ENCODE results near the gene ITGB3BP. TPM values are rescaled to one million over a fixed set of nuclear protein-coding genes. Genes with fewer than 3 reads are reported as not detected.
"Not testable (repeated sequence)": the region's sequence is repeated elsewhere in the genome, so short reads cannot be mapped to it uniquely, and the experiment has no call there.

Gene ITGB3BP
- total RNA-seq, 2 donors from 2014 or later: 13.3 to 20.3 TPM

DNA sequence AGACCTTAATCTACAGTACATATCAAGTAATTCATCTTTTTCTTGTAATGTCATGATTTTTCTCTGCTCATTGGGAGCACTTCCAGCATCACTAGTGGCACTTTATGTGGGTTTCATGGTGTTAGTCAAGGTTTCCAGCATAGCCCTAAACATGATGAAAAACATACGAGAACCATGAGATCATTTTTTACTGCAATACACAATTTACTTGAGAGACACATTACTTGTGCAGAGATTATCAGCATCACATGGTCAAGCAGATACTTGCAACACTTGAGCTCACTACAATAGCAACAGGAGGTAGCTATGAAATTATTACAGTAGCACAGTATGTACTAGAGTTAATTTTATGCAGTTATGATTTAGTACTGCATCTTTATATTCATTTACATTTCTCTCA lies 36.4 kb downstream of the ITGB3BP start:
- ATAC-seq: no peak
- no peak for DNase-seq
- H3K4me1 Mint-ChIP-seq: peaks cover 8% of the 10 kb centered on the region
- H3K36me3 Mint-ChIP-seq (ENCODE audit: low read depth): peaks cover 4% of the 10 kb centered on the region
- no peak overlapping the region for H3K4me3 Mint-ChIP-seq
- no peak overlapping the region for H3K27ac Mint-ChIP-seq
- H3K27me3 Mint-ChIP-seq: no peaks in the 10 kb centered on the region
- no peaks in the 10 kb centered on the region for H3K9me3 ChIP-seq (ENCODE audit: control insufficient read depth, low read length, poor library complexity, severe bottlenecking)

GRCh38 chr1:63480057-63480456 lies 43.0 kb downstream of the ITGB3BP start:
- Mint-ChIP-seq H3K4me3 (no peak overlapping the region), H3K4me1 (peaks cover 5% of the 10 kb centered on the region), H3K27ac (no peak overlapping the region), H3K36me3 (ENCODE audit: low read depth) (peaks cover 4% of the 10 kb centered on the region), H3K27me3 (no peaks in the 10 kb centered on the region)
- H3K9me3 ChIP-seq (ENCODE audit: control insufficient read depth, low read length, poor library complexity, severe bottlenecking): no peaks in the 10 kb centered on the region
- no peak for DNase-seq
- no peak for ATAC-seq

DNA sequence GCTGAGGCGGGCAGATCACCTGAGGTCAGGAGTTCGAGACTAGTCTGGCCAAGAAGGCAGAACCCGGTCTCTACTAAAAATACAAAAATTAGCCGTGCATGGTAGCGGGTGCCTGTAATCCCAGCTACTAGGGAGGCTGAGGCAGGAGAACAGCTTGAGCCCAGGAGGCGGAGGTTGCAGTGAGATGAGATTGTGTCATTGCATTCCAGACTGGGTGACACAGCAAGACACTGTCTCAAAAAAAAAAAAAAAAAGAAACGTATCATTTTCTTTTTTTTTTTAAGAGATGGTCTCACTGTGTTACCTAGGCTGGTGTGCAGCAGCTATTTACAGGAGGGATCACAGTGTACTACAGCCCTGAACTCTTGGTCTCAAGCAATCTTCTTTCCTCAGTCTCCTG lies 47.3 kb downstream of the ITGB3BP start:
- Mint-ChIP-seq H3K36me3 (ENCODE audit: low read depth) (peaks cover 2% of the 10 kb centered on the region), H3K4me3 (no peak overlapping the region), H3K27ac (no peak overlapping the region), H3K27me3 (no peaks in the 10 kb centered on the region), H3K4me1 (peaks cover 2% of the 10 kb centered on the region)
- DNase-seq (no peak), ATAC-seq (no peak)
- H3K9me3 ChIP-seq (ENCODE audit: control insufficient read depth, low read length, poor library complexity, severe bottlenecking): no peaks in the 10 kb centered on the region

DNA sequence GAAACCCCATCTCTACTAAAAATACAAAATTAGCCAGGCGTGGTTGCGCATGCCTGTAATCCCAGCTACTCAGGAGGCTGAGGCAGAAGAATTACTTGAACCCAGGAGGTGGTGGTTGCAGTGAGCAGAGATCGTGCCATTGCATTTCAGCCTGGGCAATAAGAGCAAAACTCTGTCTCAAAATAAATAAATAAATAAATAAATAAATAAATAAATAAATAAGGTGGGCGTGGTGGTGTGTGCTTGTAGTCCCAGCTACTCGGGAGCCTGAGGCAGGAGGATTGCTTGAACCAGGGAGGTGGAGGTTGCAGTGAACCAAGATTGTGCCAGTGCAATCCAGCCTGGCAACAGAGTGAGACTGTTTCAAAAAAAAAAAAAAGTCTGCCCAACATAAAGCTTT lies 54.3 kb downstream of the ITGB3BP start:
- H3K4me1 Mint-ChIP-seq; H3K27me3 Mint-ChIP-seq; ATAC-seq; H3K27ac Mint-ChIP-seq; H3K9me3 ChIP-seq (ENCODE audit: control insufficient read depth, low read length, poor library complexity, severe bottlenecking); DNase-seq; H3K36me3 Mint-ChIP-seq (ENCODE audit: low read depth); H3K4me3 Mint-ChIP-seq: not testable (repeated sequence)

- H3K27ac Mint-ChIP-seq: peak overlapping the region; percentile 29
- H3K36me3 Mint-ChIP-seq (ENCODE audit: low read depth): peaks cover 2% of the 10 kb centered on the region
- no peaks in the 10 kb centered on the region for H3K27me3 Mint-ChIP-seq
- no peaks in the 10 kb centered on the region for H3K4me1 Mint-ChIP-seq
- DNase-seq (no peak), ATAC-seq (no peak)
- H3K9me3 ChIP-seq (ENCODE audit: control insufficient read depth, low read length, poor library complexity, severe bottlenecking): no peaks in the 10 kb centered on the region
- no peak overlapping the region for H3K4me3 Mint-ChIP-seq
Measured at GRCh38 chr1:63466759-63467158, 56.3 kb downstream of the ITGB3BP start.

DNA sequence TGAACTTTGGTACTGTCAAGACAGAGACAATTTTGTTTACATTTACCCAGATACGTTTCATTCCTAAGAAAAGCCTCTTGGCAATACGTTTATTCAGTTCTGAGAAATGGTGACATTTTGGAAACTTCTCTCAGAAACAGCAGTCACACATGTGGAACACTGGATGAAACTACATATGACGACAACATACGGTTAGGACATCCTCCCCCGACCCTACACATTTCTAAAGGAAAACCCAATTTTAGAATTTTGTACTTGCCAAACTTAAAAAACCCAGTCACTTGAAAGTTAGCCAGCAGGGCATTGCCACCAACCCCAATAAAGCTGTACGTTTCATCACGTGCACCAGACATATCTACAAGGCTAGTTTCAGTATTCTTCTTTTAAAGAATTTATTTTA lies 56.8 kb downstream of the ITGB3BP start:
- no peaks in the 10 kb centered on the region for H3K27me3 Mint-ChIP-seq
- DNase-seq (no peak), ATAC-seq (no peak)
- no peak overlapping the region for H3K27ac Mint-ChIP-seq
- H3K36me3 Mint-ChIP-seq (ENCODE audit: low read depth): peaks cover 2% of the 10 kb centered on the region
- H3K4me3 Mint-ChIP-seq: no peak overlapping the region
- no peaks in the 10 kb centered on the region for H3K9me3 ChIP-seq (ENCODE audit: control insufficient read depth, low read length, poor library complexity, severe bottlenecking)
- no peaks in the 10 kb centered on the region for H3K4me1 Mint-ChIP-seq

- H3K9me3 ChIP-seq (ENCODE audit: control insufficient read depth, low read length, poor library complexity, severe bottlenecking): no peaks in the 10 kb centered on the region
- Mint-ChIP-seq H3K27ac (no peak overlapping the region), H3K36me3 (ENCODE audit: low read depth) (peaks cover 2% of the 10 kb centered on the region), H3K27me3 (no peaks in the 10 kb centered on the region), H3K4me3 (no peak overlapping the region), H3K4me1 (no peaks in the 10 kb centered on the region)
- DNase-seq (no peak), ATAC-seq (no peak)
Measured at GRCh38 chr1:63463248-63463647, 59.8 kb downstream of the ITGB3BP start.

DNA sequence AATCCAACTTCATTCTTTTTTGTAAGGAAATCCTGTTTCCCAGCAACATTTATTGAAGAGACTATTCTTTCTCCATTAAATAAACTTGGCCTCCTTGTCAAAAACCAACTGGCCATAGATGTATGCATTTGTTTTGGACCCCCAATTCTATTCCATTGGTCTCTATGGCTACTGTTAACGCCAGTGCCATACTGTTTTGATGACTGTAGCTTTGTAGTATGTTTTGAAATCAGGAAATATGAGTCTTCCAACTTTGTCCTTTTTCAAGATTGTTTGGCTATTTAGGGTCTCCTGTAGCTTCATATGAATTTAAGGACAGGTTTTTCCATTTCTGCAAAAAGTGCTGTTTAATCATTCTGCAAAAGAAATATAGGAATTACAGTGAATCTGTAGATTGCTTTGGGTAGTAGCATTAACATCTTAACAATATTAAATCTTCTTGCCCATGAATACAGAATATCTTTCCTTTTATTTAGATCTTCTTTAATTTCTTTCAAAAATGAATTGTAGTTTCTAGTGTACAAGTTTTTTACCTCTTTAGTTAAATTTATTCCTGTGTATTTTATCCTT lies 61.3 kb downstream of the ITGB3BP start:
- DNase-seq: no peak
- Mint-ChIP-seq H3K27me3 (no peaks in the 10 kb centered on the region), H3K27ac (no peak overlapping the region), H3K4me1 (no peaks in the 10 kb centered on the region), H3K4me3 (no peak overlapping the region), H3K36me3 (ENCODE audit: low read depth) (peaks cover 2% of the 10 kb centered on the region)
- no peak for ATAC-seq
- no peaks in the 10 kb centered on the region for H3K9me3 ChIP-seq (ENCODE audit: control insufficient read depth, low read length, poor library complexity, severe bottlenecking)

GRCh38 chr1:63458750-63459149 lies 64.3 kb downstream of the ITGB3BP start:
- no peak for ATAC-seq
- no peaks in the 10 kb centered on the region for H3K9me3 ChIP-seq (ENCODE audit: control insufficient read depth, low read length, poor library complexity, severe bottlenecking)
- H3K4me3 Mint-ChIP-seq: no peak overlapping the region
- no peak for DNase-seq
- H3K4me1 Mint-ChIP-seq: no peaks in the 10 kb centered on the region
- no peaks in the 10 kb centered on the region for H3K27me3 Mint-ChIP-seq
- H3K36me3 Mint-ChIP-seq (ENCODE audit: low read depth): no peaks in the 10 kb centered on the region
- H3K27ac Mint-ChIP-seq: no peak overlapping the region

- Mint-ChIP-seq H3K27ac (no peak overlapping the region), H3K4me3 (no peak overlapping the region), H3K36me3 (ENCODE audit: low read depth) (no peaks in the 10 kb centered on the region), H3K27me3 (no peaks in the 10 kb centered on the region), H3K4me1 (no peaks in the 10 kb centered on the region)
- ATAC-seq (no peak), DNase-seq (no peak)
- H3K9me3 ChIP-seq (ENCODE audit: control insufficient read depth, low read length, poor library complexity, severe bottlenecking): no peaks in the 10 kb centered on the region
Measured at GRCh38 chr1:63454269-63454668, 68.8 kb downstream of the ITGB3BP start.

GRCh38 chr1:63453232-63453631 lies 69.8 kb downstream of the ITGB3BP start:
- H3K9me3 ChIP-seq (ENCODE audit: control insufficient read depth, low read length, poor library complexity, severe bottlenecking): no peaks in the 10 kb centered on the region
- H3K4me3 Mint-ChIP-seq: no peak overlapping the region
- H3K27ac Mint-ChIP-seq: no peak overlapping the region
- no peak for DNase-seq
- H3K4me1 Mint-ChIP-seq: no peaks in the 10 kb centered on the region
- no peaks in the 10 kb centered on the region for H3K27me3 Mint-ChIP-seq
- no peaks in the 10 kb centered on the region for H3K36me3 Mint-ChIP-seq (ENCODE audit: low read depth)
- no peak for ATAC-seq

- H3K4me1 Mint-ChIP-seq: no peaks in the 10 kb centered on the region
- H3K36me3 Mint-ChIP-seq (ENCODE audit: low read depth): no peaks in the 10 kb centered on the region
- DNase-seq: no peak
- ATAC-seq: no peak
- no peaks in the 10 kb centered on the region for H3K27me3 Mint-ChIP-seq
- no peak overlapping the region for H3K27ac Mint-ChIP-seq
- no peaks in the 10 kb centered on the region for H3K9me3 ChIP-seq (ENCODE audit: control insufficient read depth, low read length, poor library complexity, severe bottlenecking)
- no peak overlapping the region for H3K4me3 Mint-ChIP-seq
Measured at GRCh38 chr1:63450416-63450815, 72.6 kb downstream of the ITGB3BP start.

DNA sequence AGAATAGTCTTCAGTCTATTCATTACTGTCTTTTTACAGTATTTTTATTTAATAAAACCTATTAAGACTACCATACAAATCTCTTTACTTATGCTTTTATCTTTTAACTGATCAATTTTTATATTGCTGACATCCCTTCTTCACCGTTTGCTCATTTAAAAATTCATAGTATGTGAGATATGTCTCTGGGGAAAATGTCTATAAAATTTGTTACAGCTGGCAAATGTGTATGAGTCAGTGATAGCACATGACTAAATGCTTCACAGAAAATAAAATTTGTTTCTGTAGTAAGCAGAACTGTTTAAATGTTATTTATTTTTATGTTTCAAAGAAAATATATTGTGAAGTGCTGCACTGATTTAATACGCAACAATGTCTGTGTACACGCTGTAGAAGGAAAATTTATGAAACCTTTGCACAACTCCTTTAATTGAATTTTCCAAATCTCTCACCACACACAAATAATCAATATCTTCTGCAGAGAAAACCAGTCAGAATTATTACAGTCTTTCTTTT lies 74.2 kb downstream of the ITGB3BP start:
- H3K9me3 ChIP-seq (ENCODE audit: control insufficient read depth, low read length, poor library complexity, severe bottlenecking): no peaks in the 10 kb centered on the region
- DNase-seq: no peak
- H3K27me3 Mint-ChIP-seq: no peaks in the 10 kb centered on the region
- H3K4me3 Mint-ChIP-seq: no peak overlapping the region
- H3K36me3 Mint-ChIP-seq (ENCODE audit: low read depth): no peaks in the 10 kb centered on the region
- H3K27ac Mint-ChIP-seq: no peak overlapping the region
- H3K4me1 Mint-ChIP-seq: no peaks in the 10 kb centered on the region
- no peak for ATAC-seq

- Mint-ChIP-seq H3K27ac (no peak overlapping the region), H3K4me1 (peaks cover 5% of the 10 kb centered on the region), H3K36me3 (ENCODE audit: low read depth) (peaks cover 5% of the 10 kb centered on the region), H3K27me3 (no peaks in the 10 kb centered on the region), H3K4me3 (no peak overlapping the region)
- no peaks in the 10 kb centered on the region for H3K9me3 ChIP-seq (ENCODE audit: control insufficient read depth, low read length, poor library complexity, severe bottlenecking)
- DNase-seq (no peak), ATAC-seq (no peak)
Measured at GRCh38 chr1:63442141-63442475, 80.9 kb downstream of the ITGB3BP start.
